Epidermal melanocyte (primary cell): ENCODE data around the gene MUC22.
"Not testable (repeated sequence)": the region's sequence is repeated elsewhere in the genome, so short reads cannot be mapped to it uniquely, and the experiment has no call there.

Experiments
- DNase-seq: peaks from one replicate; pipeline ENCODE4 v3.0.0; 2011; ENCODE audit warnings: low spot score; ENCODE audit not compliant: insufficient read length

Gene MUC22

DNA sequence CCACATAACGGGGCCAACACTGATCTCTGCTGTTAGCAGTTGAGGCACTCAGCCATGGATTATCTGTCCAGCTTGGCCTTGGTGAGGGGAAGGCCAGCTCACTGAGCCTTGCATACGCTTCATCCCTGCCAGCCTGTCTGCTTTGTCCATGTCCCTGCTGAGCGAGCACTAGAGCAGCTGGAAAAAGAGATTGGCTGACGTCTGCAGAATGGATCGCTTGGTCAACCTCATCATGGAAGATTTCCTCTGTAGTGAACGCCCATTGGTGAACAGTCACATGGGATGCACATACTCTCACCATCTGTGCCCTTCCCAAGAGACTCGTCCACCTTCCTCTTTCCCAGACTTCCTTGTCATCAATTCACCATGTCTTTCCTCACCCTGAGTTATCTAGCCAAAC is 26.9 kb downstream of the MUC22 start:
- DNase-seq: no peak

DNA sequence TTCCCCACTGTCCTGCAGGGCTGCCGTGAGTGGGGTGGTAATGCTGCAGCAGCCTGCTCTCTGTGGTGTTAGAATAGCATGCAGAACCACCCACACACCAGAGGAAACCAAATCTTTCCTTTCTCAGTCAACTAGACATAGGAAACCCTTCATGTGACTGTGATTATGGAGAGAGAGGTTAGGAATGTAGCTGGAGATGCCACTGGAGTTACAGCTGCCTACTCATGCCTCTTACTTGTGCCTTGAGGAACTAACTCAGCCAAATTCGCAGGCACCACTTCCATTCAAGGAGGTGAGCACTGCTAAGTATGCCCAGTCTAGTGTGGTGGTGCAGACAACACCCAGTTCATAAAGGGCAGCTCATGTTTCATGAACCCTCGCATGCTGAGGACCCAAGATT is 27.4 kb downstream of the MUC22 start:
- DNase-seq: no peak

DNA sequence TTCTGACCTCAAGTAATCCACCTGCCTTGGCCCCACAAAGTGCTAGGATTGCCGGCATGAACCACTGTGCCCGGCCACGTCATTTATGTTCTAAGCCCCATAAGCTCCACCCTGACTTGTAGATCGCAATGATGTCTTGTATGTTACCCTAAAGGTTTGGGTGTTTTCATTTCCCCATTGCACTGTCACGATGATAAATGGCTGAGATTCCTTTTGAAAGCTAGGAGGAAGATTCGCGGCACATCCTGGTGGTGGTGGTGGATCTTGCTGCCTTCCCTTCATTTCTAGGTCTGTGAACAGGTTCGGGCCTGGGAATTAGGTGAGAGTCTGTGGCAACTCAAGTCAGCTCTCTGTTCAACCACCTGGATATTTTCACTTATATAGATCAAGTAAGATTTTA is 28.3 kb downstream of the MUC22 start:
- no peak for DNase-seq

GRCh38 chr6:31040801-31041200 is 30.5 kb downstream of the MUC22 start:
- DNase-seq: no peak

DNA sequence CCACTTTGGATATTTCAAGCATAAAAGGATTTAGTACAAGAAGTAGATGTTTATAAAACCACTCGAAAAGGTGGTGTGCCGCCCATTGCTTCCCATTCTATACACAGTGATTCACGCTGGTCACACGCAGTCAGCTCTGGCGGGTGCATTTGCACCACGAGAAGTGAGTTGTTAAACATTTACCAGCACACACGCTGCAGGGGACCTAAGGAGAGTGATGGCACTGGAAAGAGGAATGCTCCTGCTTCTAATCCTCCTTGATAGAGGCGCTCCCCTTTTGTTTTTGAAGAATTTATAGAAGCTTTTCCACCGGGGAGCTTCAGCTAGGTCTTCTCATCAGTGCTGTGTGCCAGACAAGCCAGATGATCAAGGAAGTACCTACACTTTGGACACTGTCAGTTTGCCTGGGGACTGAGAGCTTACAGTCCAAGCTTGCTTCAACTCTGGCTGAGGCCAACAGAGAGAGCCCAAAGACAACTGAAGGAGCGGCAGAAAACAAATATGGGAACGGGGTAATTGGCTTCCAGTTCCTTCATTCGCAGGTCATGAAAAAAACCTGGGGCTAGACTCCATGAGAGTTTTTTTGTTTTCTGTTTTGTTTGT is 31.2 kb downstream of the MUC22 start:
- no peak for DNase-seq

DNA sequence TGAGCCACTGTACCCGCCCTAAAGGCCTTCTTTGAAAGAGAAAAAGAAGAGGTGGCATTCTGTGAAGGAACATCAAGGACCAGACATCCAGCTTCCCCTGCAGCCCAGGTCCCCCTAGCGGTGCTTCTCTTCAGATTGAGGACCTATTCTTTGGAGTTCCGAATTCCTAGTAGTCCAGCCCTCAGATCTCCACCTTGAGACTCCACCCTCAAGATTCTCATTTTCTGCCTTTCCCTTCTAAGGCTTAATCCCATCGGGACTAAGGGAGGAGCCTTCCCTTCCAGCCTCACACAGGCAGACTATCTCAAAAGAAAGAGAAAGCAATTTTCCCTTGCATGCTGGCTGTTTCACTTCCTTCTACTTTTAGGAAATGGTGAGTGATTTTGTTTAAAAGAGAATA is 32.5 kb downstream of the MUC22 start:
- DNase-seq: no peak

DNA sequence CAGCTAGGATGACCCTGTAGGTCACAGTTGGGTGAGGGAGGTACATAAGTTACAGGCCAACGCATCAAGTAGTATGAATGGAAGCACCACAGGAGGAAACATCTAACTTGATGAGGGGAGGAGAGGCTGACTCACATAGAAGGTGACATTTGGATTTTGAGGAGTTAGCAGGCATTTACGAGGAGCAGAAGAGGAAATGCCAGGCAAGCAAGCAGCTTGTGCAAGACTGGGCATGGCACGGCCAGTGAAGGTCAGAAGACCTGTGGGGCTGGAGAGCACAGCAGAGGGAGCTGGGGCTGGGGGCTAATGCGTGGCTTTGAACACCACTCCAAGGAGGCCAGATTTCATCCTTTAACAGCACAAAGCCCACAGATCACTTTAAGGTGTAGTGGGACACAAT is 37.8 kb downstream of the MUC22 start:
- DNase-seq: no peak

- DNase-seq: no peak
These were observed 39.2 kb downstream of the MUC22 start for GRCh38 chr6:31049518-31049917.

DNA sequence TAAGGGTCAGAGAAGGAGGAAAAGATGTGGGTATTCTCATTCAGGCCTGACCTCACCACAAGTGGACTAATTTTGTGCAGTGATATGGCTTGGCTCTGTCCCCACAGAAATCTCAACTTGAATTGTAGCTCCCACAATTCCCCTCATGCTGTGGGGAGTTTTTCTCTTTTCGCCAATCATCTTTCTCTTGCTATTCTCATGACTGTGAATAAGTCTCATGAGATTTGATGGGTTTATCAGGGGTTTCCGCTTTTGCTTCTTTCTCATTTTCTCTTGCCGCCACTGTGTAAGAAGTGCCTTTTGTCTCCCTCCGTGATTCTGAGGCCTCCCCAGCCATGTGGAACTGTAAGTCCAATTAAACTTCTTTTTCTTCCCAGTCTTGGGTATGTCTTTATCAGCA is 42.9 kb downstream of the MUC22 start:
- DNase-seq: not testable (repeated sequence)

DNA sequence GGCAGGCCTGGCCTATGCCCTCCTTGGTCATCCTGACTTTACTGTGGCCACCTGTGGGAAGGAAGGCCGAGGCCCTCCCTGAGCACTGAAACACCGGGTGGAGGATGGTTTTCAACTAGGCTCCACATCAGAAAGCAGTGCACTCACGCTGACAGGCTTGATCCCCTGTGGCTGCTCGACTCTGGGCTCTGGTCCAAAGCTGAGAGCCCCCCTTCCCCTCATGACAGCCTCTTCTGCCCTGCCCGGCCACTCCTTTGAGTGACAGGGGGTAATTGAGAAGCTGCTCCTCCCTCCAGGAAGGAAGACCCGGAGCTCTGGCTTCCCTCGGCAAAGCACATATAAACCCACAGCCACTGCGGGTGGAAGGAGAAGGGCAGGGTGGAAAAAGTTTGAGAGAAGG is 43.6 kb downstream of the MUC22 start:
- DNase-seq: no peak

GRCh38 chr6:31055441-31055840 is 45.2 kb downstream of the MUC22 start:
- DNase-seq: no peak

DNA sequence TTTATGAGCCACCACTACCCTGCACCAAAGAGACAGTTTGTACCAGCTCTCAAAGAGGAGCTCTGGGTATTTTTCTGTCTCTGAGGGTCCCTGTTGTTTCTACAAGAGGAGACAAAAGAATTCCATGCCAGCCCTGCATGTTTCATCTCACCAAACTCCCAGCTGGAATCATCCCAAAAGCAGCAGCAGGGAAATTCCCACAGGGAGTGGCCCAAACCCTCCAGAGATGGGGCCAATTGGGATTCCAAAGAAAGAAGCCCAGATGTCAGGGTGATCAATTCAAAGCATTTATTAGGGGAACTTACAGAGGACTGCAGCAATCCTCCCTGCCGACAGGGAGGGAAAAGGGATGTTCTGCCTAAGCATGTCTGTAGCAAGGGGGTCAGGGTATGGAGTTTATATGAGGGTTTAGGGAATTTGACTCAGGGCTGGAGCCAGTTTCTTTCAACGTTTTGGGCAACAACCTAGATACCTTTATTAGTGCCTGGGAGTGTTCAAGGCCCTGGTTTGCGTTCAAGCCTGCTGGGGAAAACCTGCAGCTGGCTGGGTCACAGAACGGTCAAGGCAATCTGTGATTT is 47.2 kb downstream of the MUC22 start:
- DNase-seq: no peak

GRCh38 chr6:31058128-31058894 is 48.0 kb downstream of the MUC22 start:
- DNase-seq: peak; percentile 72

DNA sequence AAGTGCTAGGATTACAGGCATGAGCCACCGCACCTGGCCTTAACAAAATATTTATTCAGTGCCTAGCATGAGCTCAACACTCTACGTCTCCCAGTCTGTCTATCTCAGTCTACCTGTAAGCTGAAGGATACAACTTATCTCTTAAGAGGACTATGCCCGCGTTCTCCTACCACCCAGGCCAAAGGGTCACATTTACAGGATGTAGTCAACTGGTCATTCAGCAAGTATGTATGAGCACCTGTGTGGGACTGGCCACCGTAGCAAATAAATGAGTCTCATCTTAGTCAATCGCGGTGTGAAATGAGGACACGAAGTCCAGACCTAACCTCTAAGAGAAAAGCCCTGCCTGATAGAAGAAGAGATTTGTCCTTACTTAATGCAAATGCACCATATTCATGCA is 49.9 kb downstream of the MUC22 start:
- DNase-seq: no peak

- no peak for DNase-seq
These were observed 53.7 kb downstream of the MUC22 start for GRCh38 chr6:31063906-31064435.

DNA sequence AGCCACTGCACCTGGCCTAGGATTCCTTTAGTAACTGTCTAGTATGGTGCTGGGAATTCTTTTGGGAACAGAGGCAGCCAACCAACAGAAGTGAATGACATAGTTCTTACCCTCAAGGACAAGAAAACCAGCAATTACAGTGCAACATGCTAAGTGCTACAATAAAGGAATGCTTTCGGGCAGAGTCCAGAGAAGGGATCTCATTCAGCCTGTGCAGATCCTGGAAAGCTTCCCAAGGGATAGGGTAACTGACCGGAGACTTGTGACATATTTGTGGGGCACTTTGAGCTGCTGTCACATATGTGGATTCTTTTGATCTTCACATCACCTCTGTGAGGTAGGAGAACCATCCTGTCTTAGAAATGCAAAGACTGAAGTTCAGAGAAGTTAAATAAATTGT is 55.3 kb downstream of the MUC22 start:
- DNase-seq: no peak

GRCh38 chr6:31067028-31067427 is 56.8 kb downstream of the MUC22 start:
- not testable (repeated sequence) for DNase-seq

DNA sequence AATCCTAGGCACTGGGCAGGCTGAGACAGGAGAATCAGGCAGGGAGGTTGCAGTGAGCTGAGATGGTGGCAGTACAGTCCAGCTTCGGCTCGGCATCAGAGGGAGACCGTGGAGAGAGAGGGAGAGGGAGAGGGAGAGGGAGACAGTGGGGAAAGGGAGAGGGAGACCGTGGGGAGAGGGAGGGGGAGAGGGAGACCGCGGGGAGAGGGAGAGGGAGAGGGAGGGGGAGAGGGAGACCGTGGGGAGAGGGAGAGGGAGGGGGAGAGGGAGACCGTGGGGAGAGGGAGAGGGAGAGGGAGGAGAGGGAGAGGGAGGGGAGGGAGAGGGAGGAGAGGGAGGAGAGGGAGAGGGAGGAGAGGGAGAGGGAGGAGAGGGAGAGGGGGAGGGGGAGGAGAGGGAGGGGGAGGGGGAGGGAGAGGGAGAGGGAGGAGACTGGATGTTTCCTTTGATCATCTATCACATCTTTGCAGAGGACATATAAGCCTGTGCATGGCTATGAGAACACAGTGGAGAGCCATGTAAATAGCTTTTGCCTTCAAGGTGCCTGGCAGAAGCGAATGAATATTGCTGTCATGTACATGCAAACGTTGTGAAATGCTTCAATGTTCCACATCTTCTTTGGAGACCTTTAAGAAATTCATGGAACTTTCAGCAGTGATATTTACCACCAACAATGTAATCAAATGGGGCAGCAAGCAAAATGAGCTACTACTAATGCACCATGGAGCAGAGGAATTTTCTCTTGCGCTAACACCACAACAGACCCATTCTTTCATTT is 57.8 kb downstream of the MUC22 start:
- not testable (repeated sequence) for DNase-seq

DNA sequence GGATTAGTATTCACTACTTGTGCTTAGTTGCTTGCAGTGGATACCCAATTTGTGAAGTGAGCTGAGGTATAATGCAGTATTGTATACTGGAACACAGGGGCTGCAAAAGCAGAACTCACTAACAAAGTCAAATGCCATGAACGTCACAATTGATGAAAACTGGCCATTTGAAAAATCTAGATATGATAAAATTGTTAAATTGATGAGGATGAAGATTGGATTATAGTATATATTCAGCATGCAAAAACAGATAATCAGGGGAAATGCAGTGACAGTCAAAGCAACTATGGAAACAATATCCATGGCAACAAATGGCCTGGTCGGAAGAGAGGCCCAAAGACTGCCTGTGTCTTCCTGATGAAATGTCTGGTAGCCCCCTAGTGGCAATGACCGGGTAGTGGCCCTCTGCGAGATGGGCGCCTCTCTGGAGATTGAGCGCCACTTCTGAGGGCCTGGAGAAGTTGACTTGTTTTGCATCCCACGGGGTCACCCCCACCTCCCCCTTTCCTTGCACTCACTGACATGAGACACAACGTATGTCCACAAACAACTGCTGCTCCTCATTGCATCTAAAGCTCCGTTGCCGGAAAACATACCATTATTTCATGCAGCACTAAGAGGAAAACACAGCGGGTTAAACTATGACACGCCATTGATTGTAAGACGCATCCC is 58.5 kb downstream of the MUC22 start:
- DNase-seq: peak; percentile 74

GRCh38 chr6:31070711-31071197 is 60.5 kb downstream of the MUC22 start:
- DNase-seq: no peak

- DNase-seq: no peak
These were observed 64.1 kb downstream of the MUC22 start for GRCh38 chr6:31074401-31074800.
